ENCODE results near the gene CEP250. TPM values are rescaled to one million over a fixed set of nuclear protein-coding genes. Genes with fewer than 3 reads are reported as not detected.
"Not testable (repeated sequence)": the region's sequence is repeated elsewhere in the genome, so short reads cannot be mapped to it uniquely, and the experiment has no call there.

The CEP250 gene
- total RNA-seq, 1 donor from 2014 or later = 28.9 TPM

DNA sequence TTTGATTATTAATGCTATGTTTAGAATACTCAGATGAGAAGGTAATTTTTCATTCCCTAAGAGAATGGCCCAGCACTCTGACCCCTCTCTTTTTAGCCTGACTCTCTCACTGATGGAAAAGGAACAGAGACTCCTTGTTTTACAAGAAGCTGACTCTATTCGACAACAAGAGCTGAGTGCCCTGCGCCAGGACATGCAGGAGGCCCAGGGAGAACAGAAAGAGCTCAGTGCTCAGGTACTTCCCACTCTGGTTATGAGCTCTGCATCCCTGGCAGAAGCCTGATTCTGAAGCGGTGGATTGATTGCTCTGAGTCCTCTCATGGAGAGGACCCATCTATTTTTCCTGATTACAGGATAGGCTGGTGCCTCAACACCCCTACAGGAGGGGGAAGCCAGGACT lies 41.1 kb downstream of the CEP250 start:
- DNase-seq (ENCODE audit: low read depth) = no peak

DNA sequence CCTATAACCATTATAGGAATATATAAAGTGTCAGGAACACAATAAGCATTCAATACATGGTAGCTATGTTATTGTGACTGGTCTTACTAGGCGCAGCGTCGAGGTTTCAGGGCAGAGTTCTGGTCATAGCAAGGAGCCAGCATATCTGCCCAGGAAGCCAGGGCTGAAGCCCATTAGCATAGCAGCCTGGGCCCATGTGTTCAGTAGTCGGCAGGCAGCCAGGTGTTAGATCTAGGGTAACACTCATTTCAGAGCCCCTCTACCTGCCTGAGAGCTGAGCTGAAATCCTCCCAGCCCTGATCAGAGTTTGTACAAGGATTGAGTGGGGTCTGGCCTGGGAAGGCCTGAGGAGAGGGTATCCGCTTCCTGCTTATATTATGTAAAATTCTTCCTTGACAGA lies 41.9 kb downstream of the CEP250 start:
- DNase-seq (ENCODE audit: low read depth) = no peak

DNA sequence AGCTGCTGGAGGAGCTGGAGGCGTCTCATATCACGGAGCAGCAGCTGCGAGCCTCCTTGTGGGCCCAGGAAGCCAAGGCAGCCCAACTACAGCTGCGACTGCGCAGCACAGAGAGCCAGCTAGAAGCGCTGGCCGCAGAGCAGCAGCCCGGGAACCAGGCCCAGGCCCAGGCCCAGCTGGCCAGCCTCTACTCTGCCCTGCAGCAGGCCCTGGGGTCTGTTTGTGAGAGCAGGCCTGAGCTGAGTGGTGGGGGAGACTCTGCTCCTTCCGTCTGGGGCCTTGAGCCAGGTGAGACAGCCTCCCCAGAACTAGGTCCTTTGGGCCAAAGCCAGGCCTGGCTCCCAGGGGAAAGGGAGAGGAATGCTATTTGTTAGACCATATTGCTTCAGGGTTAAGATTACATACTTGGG lies 42.4 kb downstream of the CEP250 start:
- peak; percentile 94 for DNase-seq (ENCODE audit: low read depth)

DNA sequence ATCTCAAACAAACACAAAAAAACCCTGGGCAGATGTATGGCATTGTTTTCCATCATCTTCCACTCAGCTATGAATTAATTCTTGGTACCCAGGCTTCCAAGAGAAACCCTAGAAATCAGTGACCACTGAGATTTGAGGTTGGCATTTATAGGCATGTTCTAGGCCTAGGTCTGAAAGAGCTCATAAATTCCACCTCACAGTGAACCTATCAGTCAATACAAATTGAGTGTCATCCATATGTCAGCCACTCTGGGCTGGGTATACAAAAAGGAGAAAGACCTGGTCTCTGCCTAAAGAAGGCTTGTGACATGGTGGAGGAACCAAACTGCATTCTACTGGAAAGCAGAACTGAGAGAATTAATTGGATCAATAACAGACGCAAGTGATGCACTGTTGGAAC lies 43.9 kb downstream of the CEP250 start:
- no peak for DNase-seq (ENCODE audit: low read depth)

DNA sequence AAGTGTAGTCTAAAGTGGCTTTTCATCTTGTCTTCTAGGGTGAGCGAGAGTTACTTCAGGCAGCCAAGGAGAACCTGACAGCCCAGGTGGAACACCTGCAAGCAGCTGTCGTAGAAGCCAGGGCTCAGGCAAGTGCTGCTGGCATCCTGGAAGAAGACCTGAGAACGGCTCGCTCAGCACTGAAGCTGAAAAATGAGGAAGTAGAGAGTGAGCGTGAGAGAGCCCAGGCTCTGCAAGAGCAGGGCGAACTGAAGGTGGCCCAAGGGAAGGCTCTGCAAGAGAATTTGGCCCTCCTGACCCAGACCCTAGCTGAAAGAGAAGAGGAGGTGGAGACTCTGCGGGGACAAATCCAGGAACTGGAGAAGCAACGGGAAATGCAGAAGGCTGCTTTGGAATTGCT lies 47.0 kb downstream of the CEP250 start:
- no peak for DNase-seq (ENCODE audit: low read depth)

DNA sequence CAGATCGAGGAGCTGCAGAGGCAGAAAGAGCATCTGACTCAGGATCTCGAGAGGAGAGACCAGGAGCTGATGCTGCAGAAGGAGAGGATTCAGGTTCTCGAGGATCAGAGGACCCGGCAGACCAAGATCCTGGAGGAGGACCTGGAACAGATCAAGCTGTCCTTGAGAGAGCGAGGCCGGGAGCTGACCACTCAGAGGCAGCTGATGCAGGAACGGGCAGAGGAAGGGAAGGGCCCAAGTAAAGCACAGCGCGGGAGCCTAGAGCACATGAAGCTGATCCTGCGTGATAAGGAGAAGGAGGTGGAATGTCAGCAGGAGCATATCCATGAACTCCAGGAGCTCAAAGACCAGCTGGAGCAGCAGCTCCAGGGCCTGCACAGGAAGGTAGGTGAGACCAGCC lies 47.9 kb downstream of the CEP250 start:
- no peak for DNase-seq (ENCODE audit: low read depth)

DNA sequence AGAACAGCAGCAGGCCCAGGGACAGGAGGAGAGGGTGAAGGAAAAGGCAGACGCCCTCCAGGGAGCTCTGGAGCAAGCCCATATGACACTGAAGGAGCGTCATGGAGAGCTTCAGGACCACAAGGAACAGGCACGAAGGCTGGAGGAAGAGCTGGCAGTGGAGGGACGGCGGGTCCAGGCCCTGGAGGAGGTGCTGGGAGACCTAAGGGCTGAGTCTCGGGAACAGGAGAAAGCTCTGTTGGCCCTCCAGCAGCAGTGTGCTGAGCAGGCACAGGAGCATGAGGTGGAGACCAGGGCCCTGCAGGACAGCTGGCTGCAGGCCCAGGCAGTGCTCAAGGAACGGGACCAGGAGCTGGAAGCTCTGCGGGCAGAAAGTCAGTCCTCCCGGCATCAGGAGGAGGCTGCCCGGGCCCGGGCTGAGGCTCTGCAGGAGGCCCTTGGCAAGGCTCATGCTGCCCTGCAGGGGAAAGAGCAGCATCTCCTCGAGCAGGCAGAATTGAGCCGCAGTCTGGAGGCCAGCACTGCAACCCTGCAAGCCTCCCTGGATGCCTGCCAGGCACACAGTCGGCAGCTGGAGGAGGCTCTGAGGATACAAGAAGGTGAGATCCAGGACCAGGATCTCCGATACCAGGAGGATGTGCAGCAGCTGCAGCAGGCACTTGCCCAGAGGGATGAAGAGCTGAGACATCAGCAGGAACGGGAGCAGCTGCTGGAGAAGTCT lies 48.6 kb downstream of the CEP250 start:
- no peak for DNase-seq (ENCODE audit: low read depth)

DNA sequence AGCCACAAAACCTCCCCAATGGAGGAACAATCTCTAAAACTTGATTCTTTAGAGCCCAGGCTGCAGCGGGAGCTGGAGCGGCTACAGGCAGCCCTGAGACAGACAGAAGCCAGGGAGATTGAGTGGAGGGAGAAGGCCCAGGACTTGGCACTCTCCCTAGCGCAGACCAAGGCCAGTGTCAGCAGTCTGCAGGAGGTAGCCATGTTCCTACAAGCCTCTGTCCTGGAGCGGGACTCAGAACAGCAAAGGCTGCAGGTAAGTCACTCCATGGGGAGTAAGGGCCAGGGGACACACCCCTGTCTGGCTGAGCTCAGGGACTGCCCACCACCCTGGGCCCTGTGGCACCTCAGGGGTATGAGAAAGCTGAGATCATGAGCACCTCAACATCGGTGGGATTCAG lies 49.4 kb downstream of the CEP250 start:
- no peak for DNase-seq (ENCODE audit: low read depth)

DNA sequence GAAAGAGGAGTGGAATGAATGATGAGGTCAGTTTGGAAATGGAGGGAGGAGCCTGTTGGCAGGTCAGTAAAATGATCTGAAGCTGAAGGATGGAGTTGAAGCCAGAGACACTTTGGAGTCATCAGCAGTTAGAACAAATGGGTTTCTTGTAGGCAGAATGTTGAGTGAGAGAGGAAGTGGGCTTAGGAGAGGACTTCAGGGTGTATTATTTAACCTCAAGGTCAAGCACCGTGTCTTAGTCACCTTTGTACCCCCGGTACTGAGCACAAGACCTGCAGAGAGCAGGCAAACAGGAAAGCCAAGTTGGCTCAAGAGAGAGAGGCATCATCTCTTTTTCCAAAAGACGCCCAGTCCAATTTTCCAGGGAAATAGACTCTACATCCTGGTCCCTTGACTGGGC lies 50.8 kb downstream of the CEP250 start:
- no peak for DNase-seq (ENCODE audit: low read depth)

DNA sequence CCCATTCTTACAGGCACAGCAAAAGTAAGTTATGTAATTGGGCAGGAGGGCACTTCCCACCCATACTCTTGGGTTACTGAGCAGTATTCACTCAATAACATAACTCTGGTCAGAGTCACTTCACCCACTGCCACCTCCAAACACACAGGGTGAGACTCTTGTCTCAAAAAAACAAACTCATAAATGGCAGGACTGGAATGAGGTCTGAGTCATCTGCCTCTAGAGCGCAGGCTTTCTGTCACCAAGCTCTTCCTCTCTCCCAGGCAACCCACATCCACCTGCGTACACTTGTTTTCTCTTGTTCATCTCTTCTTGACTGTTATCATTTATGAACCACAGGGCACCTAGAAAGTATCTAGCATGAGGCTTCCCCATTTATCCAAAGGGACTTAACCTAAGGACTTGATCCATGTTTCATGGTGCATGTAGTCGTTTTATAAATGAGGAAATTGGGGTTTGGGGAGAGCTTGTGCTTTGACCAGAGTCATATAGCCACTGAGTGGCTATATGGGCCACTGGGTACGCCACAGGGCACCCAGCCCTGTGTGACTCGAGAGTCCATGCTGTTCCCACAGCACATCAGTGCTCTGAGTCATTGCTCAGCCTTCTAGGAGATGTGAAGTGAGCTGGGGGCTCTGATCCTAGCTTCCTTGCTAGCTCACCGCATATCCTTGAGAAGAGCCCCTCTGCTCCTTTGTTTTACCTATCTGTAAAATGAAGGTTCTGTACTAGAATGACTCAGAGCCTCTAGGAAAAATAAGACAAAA lies 51.7 kb downstream of the CEP250 start:
- peak; percentile 20 for DNase-seq (ENCODE audit: low read depth)

DNA sequence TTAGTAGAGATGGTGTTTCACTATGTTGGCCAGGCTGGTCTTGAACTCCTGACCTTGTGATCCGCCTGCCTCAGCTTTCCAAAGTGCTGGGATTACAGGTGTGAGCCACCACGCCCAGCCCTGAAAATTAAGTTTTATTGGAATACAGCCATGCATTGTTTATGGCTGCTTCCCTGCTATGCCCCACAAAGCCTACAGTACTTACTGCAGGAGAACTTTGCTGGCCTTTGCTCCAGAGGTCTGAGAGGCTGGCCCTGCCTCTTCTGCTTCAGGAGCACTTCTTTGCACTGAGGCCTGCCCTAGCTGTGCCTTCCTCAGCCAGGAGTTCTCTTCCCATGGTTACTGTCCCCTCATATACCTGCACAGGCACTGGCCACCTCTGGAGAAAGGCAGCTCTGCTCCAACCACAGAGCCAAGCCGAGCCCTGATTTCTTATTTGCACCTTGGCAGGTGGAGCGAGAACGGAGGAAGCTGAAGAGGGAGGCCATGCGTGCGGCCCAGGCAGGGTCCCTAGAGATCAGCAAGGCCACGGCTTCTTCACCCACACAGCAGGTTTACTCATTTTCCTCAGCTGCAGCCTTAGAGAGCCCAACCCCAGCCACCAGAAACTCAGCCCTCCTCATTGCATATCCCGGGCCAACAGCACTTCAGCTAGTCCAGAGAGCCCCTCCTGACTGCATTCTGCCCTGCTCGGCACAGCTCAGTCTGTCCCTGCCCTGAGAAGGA lies 53.3 kb downstream of the CEP250 start:
- no peak for DNase-seq (ENCODE audit: low read depth)

DNA sequence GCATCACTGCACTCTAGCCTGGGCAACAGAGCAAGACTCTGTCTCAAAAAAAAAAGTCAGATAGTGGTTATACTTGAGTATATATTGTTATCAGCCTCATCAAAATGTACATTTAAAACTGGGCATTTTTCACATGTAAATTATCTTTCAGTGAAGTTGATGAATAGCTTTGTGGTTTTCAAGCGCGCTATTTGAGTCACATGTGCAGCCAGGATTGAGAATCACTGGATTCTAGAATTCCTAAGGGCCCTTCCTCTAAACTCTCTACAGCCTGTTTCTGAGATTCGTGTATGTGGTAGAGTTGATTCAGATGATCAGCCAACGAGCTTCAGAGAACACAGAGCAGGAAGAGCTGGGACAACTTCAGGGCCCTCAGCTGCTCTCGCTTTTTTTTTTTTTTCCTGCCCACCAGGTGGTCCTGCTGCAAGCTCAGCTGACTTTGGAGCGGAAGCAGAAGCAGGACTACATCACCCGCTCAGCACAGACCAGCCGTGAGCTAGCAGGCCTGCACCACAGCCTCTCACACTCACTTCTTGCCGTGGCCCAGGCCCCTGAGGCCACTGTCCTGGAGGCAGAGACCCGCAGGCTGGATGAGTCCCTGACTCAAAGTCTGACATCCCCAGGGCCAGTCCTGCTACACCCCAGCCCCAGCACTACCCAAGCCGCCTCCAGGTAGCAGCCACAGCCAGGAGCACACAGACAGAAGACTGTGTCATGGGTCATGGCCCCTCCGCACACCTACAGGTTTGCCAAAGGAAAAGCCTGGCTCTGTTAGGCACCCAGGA lies 55.7 kb downstream of the CEP250 start:
- no peak for DNase-seq (ENCODE audit: low read depth)

DNA sequence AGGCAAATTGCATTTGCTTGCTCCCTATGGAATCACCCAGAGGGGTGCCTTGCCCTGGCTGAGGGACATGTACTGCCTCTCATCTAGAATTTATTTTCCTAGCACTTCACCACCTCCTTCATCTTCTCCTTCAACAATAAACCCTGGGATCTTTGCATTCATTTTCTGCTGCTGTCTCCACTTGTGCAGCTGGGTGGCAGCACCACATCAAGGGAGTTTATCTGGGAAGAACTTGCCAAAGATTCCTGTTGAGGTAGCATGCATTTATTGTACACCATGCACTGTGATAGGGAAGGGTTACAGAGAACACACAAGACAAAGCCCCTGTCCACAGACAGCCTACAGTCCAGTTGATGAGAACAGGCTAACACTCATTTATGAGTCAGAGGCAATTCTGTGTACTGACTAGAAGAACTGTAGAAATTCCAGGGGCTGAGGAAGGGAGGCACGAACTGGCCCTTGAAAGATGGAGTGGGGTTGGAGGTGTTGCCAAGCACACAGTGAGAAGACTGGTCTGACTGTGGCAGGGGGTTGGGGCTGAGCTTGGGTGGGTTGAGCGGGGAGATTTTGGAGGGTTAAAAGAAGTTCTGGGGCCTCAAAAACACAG lies 56.5 kb downstream of the CEP250 start:
- peak; percentile 37 for DNase-seq (ENCODE audit: low read depth)

DNA sequence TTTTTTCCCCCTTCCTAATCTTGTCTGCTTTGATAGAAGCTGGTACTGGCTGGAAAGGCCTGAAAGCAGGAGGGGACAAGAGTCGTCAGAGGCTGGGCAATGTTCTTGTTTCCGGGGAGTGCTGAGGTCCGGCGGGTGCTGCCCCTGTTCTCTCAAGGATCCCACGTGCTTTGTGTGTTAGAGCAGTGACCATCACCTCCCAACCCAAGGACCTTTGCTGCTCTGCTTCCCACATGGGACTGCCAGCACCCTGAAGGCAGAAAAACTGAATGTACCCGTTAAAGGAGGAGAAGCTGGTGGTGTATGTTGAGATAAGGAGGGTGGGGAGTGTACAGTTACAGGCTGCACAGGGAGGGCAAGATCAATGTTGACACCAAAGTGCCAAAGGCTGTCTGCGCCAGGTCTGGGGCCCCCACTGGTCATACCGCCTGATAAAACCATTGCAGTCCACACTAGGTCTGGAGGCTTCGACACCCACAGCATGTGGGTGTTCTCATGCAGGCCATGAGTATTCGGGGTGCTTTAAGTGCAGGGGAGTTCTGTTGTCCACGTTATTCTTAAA lies 59.1 kb downstream of the CEP250 start:
- no peak for DNase-seq (ENCODE audit: low read depth)

DNA sequence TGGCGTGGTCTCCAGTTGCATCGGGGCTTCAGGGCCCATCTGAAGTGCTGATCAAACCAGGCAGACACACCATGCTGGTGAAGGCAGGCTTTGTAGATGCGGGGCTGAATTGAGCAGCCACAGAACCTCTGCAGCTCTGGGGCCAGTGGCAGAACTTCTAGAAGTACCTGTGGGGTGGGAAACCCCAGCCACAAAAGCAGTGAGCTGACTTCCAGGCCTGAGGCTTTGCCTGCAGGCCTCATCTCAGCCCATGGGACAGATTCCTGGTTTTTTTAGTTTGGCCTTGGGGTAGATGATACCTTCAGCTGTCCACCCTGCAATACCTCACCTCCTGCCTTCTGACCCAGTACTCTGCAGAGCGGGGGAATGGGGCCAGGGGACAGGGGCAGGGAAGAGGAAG lies 59.9 kb downstream of the CEP250 start:
- DNase-seq (ENCODE audit: low read depth) = no peak

DNA sequence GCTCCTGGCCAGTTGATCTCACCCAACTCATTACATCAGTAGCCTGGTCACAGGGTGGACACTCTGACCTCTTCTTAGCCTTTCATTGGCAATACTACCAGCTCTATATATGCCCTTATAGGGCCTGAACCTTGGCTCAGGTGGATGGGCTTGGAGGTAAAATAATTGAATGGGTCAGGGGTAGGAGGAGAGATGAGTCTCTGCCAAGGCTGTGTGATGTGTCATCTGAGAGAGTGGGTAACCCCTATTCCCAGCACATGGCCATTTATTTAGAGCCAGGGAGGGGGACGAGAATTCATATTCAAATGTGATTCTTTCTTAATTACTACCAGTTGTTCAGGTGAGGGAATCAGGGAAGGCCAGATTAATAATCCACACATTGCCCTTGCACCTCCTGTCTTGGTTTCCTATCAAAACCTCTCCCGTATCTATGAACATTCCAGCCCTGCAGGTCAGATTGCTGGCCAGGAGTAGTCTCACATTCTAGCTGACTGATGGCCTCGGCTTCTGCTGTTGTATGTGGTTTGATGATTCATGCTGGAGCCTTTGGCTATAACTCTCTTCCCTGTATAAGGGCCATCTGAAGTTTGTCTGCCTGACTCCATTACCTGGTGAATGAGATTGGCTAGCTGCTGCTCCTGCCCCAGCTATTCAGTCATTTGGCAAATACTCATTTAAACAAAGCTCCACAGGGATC lies 60.7 kb downstream of the CEP250 start:
- peak; percentile 78 for DNase-seq (ENCODE audit: low read depth)

DNA sequence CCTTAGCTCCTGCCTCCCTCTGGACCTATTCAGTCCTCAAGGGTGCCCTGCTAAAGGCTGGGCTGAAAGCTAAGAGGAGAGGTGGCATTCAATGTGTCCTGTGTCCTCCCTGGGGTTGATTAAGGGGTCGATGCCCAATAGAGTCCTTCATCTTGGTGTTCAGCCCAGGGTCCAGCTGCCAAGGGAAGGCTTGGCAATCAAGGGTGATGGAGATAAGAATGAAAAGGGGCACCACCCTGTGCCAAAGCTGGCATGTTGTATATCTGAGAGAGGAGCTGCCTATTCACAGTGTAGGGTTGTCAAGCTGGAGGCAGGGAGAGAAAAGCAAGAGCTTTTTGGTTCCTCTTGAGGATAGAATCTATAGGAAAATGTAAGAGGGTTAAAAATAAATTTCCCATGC lies 61.7 kb downstream of the CEP250 start:
- DNase-seq (ENCODE audit: low read depth) = no peak

DNA sequence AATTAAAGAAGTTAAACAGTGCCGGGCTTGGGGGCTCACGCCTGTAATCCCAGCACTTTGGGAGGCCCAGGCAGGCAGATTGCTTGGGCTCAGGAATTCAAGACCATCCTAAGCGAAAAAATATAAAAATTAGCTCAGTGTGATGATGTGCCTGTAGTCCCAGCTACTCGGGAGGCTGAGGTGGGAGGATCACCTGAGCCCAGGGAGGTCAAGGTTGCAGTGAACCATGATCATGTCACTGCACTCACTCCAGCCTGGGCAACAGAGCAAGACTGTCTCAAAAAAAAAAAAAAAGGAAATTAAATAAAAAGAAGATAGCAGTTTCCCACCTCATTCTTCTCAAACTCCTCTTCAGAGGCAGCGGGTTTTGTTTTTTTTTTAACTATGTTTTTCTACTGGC lies 62.4 kb downstream of the CEP250 start:
- DNase-seq (ENCODE audit: low read depth) = not testable (repeated sequence)

DNA sequence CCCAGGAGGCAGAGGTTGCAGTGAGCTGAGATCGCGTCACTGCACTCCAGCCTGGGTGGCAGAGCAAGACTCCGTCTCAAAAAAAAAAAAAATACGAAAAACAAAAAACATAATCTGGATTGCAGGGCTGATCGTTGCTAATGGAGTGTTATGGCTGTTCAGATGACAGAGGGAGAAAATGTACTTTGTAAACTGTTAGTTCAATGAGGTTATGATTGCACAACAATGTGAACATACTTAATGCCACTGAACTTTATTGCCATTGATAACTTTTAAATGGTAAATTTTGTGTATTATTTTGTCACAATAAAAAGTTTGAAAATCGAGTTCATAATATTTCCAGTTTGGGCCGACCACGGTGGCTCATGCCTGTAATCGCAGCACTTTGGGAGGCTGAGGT lies 63.6 kb downstream of the CEP250 start:
- DNase-seq (ENCODE audit: low read depth) = no peak

DNA sequence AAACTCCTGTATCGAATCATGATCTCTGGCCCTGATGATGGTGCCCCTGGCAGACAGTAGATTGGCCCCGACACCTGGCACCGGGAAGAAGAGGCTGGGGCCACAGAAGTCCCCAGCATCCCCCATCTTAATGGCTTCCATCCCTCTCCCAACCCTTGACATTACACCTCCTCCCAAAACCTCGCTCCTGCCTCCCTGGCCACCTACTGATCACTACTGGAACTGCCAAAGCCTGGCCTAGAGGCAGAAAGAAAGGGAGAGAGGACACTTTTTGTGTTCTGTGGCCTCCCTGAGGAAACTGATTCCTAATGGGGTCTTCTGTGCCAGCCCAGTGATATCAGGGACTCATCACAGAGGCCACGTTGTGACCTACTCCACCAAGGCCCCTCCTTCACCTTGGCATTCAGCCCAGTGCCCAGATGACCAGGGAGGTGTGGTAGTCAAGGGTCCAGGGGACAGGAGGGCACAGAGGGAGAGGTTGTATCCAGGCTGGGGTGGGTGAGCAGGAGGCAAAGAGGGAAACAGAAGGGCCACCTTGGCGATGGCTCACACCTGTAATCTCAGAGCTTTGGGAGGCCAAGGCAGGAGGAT lies 68.0 kb downstream of the CEP250 start:
- DNase-seq (ENCODE audit: low read depth) = peak; percentile 26
